HEK293T (cell line): Measurements from ENCODE around the gene ATP13A2.

Experiments used
- CTBP1 ChIP-seq: fragments of 450-650 bp; IDR thresholded peaks from 2 replicates; pipeline ENCODE4 v1.6.1; 2016; ENCODE audit warnings: borderline replicate concordance
- FOXA1 ChIP-seq: fragments of 450-650 bp; IDR thresholded peaks from 2 replicates; pipeline ENCODE4 v1.6.1; 2016; ENCODE audit warnings: mild to moderate bottlenecking
- SUZ12 ChIP-seq: fragments of 450-650 bp; IDR thresholded peaks from 2 replicates; pipeline ENCODE4 v1.6.1; 2016; ENCODE audit warnings: mild to moderate bottlenecking
- TF ChIP-seq, protein P1 (sequence below): fragments of 450-650 bp; IDR thresholded peaks from 2 replicates; pipeline ENCODE4 v1.6.1; 2016

GRCh38 chr1:17039522-17039921 lies 27.8 kb upstream of the ATP13A2 start:
- TF ChIP-seq SUZ12: no peak
- no peak for TF ChIP-seq FOXA1
- no peak for TF ChIP-seq CTBP1
- TF ChIP-seq, protein P1, sequence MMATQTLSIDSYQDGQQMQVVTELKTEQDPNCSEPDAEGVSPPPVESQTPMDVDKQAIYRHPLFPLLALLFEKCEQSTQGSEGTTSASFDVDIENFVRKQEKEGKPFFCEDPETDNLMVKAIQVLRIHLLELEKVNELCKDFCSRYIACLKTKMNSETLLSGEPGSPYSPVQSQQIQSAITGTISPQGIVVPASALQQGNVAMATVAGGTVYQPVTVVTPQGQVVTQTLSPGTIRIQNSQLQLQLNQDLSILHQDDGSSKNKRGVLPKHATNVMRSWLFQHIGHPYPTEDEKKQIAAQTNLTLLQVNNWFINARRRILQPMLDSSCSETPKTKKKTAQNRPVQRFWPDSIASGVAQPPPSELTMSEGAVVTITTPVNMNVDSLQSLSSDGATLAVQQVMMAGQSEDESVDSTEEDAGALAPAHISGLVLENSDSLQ: no peak
